IPS-18c (cell line): ENCODE data around the gene XKR8.

Experiments used
- H3K4me3 ChIP-seq: 2 replicates; pipeline ENCODE4 v1.7.0; 2013; ENCODE audit warnings: low read depth, mild to moderate bottlenecking, low read length, moderate library complexity; ENCODE audit not compliant: insufficient read depth
- H3K9me3 ChIP-seq: one replicate; pipeline ENCODE4 v1.6.1; 2013; ENCODE audit warnings: mild to moderate bottlenecking, low read length, moderate library complexity; ENCODE audit not compliant: control insufficient read depth, insufficient read depth

Gene XKR8

DNA sequence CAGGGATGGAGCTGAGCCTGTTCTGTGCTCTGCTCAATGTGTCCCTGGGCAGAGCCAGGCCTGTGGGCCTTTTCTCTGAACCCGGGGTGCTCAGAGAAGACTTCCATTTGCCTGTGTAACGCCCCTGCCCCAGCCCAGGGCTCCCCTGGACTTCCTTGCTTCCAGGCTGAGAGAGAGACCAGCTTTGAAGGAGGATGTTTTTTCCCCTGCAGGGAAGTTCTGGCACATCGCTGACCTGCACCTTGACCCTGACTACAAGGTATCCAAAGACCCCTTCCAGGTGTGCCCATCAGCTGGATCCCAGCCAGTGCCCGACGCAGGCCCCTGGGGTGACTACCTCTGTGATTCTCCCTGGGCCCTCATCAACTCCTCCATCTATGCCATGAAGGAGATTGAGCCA, 14.8 kb upstream of the XKR8 start:
- H3K9me3 ChIP-seq: no peaks in the 10 kb centered on the region
- no peak overlapping the region for H3K4me3 ChIP-seq

DNA sequence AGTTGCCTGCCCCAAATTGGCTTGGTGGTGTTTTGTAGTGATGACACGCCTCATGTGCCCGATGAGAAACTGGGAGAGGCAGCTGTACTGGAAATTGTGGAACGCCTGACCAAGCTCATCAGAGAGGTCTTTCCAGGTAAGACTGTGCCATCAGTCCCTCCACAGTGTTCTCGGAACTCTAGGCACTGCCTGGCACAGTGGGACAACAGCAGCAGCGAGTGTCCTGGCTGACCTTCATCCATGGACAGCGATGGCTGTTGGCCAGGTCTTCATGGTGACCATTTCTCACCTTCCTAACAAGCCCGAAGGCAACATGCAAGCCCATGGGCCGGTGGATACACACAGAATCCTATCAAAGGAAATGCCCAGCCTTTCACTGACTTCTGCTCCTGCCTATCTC, 10.7 kb upstream of the XKR8 start:
- Histone ChIP-seq H3K9me3 (no peaks in the 10 kb centered on the region), H3K4me3 (no peak overlapping the region)

DNA sequence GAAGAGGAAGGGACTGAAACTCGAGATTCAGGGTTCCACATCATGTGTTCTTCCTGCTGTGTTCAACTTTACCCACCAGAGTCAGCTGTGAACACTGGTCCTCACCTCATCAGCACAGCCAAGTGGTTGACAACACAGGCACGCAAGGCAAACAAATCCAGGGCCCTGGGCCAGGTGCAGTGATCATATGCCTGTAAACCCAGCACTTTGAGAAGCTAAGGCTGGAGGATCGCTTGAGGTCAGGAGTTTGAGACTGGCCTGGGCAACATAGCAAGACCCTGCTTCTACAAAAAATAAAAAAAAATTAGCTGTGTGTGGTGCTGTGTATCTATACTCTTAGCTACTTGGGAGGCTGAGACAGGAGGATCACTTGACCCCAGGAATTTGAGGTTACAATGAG, 8.4 kb upstream of the XKR8 start:
- no peak overlapping the region for H3K4me3 ChIP-seq

DNA sequence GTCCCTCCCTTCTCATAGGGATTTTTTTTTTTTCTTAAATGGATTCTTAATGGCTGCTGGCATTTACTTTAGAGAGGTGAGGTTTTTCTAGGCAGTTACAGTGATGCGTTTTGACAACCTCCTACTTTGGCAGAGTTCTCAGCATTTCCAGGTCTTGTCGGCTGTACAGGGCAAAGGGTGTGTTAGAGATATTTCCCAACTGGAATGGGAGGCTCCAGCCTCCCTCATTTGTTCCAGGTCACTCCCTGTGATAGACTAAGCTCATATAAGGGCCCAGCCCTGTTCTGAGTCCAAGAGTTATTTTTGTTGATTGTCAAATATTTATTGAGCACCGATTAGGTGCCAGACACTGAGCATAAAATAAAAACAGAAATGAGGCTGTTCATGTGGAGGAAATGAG, 7.6 kb upstream of the XKR8 start:
- Histone ChIP-seq H3K9me3 (no peaks in the 10 kb centered on the region), H3K4me3 (no peak overlapping the region)

More for the DNA sequence above, 8.4 kb upstream of the XKR8 start:
- no peaks in the 10 kb centered on the region for H3K9me3 ChIP-seq

DNA sequence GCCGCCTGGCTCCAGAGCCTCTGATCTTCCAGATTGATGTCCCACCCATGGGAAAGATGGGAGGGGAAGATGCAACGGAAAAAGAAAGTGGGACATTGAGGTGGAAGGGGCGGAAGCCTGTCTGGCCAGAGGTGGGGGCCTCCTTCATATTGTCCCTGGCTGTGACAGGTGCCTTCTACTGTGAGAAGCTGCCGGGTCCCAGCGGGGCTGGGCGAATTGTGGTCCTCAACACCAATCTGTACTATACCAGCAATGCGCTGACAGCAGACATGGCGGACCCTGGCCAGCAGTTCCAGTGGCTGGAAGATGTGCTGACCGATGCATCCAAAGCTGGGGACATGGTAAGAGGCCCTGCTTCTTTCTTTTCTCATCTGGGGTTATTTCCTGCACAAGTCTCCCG, 5.6 kb upstream of the XKR8 start:
- no peak overlapping the region for H3K4me3 ChIP-seq

DNA sequence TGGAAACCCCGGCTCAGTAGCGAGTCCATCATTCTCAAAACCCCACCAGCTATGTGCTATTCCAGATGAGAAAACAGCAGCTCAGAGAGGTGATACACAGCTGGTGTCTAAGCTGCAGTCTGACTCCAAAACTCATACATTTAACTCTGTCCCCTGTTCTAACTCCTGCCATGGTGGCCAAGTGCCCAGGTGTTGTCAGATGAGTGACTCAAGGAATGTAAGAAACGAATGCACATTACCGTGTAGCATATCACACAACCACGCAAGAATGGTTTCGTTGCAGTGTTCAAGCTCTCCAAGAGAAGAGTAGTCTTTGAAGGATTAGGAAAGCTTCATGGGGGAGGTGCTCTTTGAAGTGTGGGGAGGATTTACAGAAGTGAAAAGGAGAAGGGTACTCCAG, 4.7 kb upstream of the XKR8 start:
- no peak overlapping the region for H3K4me3 ChIP-seq

More for the DNA sequence above, 5.6 kb upstream of the XKR8 start:
- no peaks in the 10 kb centered on the region for H3K9me3 ChIP-seq

DNA sequence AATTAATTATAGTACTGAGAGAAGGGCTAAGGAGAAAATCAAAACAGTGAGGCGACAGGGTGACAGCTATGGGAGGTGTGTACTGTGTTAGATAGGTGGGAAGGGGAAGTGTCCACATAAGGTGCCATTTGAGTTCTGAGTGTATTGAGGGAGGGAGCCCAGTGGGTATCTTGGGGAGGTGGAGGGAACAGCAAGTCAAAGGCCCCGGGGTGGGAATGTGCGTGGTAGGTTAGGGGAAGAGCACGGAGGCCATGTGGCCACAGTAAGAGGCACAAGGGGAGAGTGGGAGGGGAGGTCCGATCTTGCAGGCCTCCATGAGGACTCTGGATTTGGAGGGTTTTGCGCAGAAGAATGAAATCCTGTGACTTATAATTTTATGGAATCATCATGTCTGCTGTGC, 3.0 kb upstream of the XKR8 start:
- H3K9me3 ChIP-seq: no peaks in the 10 kb centered on the region
- H3K4me3 ChIP-seq: no peak overlapping the region

More for the DNA sequence above, 4.7 kb upstream of the XKR8 start:
- no peaks in the 10 kb centered on the region for H3K9me3 ChIP-seq

DNA sequence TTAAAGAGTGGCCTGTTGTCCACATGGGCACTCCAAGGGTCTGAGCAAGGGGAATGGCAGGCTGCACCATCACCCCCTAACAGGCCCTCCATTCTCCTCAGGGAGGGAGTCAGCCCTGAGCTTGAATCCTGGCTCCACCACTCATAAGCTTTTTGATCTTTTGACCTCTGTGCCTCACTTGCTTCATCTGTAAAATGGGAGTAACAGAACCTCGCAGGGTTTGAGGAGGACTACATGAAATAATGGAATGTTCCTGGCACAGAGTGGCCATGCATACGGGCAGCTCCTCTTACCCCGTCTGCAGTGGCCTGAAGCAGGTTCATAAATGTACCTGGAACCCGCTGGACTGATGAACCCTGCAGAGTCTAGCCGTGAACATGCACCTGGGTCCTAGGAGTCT, 2.1 kb upstream of the XKR8 start:
- Histone ChIP-seq H3K9me3 (no peaks in the 10 kb centered on the region), H3K4me3 (no peak overlapping the region)

DNA sequence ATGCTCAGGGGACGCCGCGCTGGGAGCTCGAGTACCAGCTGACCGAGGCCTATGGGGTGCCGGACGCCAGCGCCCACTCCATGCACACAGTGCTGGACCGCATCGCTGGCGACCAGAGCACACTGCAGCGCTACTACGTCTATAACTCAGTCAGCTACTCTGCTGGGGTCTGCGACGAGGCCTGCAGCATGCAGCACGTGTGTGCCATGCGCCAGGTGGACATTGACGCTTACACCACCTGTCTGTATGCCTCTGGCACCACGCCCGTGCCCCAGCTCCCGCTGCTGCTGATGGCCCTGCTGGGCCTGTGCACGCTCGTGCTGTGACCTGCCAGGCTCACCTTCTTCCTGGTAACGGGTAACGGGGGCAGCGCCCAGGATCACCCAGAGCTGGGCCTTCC, 1.3 kb upstream of the XKR8 start:
- H3K4me3 ChIP-seq: peak overlapping the region; percentile 2; the same call in 1 of the 2 replicates
- no peaks in the 10 kb centered on the region for H3K9me3 ChIP-seq

DNA sequence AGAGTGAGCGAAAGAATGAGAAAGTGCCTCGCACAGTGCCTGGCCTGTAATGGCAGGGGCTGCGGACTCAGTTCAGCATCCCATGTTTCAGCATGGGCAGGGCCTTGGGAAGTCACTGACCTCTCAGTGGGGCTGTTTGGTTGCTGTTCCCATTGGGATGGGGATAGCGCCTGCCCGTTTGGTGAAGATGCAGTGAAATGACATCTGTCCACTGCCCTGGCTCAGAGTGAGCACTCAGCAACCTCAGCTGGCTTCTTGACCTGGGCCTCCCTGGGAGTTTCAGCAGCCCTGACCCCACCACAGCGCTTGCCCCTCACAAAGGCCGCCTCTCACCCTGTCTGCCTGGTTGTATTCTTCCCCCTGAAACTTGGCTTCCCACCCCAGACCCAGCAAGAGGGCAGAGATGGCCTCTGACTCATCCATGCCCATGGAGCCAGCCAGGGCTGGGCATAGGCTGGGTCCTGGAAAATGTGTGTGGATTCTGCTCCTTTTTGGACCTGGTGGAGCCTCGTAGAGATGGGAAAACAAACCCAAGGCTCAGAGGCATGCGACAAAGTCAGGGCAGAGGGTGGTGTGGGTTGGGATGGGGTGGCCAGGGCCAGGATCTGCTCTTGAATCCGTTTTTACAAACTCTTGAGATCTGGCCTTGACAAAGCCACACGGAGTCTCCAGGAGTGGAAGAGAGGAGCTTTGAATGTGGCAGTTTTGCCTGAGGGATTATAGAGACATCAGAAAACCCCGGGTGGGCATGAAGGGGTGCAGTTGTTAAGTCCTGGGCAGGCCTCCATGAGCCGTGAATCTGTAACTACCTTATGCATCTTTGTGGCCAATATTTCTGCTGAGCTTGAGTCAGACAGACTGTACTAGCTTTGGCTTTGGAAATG, 1.2 kb downstream of the XKR8 start:
- H3K9me3 ChIP-seq: no peaks in the 10 kb centered on the region
- peak overlapping the region; percentile 84 for H3K4me3 ChIP-seq

DNA sequence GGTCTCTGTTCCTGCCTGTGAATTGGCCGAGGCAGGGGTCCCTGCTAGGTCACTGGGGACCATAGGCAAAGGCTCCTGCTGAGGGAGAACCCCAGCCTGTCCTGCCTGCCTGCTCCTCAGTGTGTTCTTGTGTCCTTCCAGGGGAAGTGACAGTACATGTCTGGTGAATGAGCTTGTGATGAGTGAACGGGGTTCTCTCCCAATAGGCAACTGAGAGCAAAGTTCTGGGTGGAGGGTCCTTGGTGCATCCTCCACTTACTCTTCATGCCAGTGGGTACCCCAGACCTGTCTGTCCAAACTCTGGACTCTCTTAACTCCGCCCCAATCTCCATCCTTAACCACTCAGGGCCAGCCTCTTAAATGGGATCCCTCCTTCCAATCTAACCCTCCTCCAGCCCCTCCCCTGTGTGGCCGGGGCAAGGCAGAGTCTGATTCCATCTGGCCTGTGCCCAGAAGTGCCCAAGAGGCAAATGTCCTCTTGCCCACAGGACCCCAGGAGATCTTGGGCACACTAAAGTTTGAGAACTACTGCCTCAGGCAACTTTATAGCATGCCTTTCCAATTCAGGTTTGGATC, 2.0 kb downstream of the XKR8 start:
- no peaks in the 10 kb centered on the region for H3K9me3 ChIP-seq
- no peak overlapping the region for H3K4me3 ChIP-seq

DNA sequence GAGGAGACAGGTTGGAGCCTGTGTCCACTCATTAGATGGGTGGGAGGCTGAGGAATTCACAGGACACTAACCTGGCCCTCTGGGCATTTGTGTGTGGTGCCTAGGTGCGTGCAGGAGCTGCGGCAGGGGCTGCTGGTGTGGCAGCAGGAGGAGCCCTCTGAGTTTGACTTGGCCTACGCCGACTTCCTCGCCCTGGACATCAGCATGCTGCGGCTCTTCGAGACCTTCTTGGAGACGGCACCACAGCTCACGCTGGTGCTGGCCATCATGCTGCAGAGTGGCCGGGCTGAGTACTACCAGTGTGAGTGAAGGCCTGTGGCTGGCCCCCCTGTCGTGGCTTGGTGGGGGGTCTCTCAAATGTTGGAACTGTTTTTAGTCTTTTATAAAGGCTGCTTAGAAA, 3.6 kb downstream of the XKR8 start:
- H3K4me3 ChIP-seq: no peak overlapping the region
- no peaks in the 10 kb centered on the region for H3K9me3 ChIP-seq

DNA sequence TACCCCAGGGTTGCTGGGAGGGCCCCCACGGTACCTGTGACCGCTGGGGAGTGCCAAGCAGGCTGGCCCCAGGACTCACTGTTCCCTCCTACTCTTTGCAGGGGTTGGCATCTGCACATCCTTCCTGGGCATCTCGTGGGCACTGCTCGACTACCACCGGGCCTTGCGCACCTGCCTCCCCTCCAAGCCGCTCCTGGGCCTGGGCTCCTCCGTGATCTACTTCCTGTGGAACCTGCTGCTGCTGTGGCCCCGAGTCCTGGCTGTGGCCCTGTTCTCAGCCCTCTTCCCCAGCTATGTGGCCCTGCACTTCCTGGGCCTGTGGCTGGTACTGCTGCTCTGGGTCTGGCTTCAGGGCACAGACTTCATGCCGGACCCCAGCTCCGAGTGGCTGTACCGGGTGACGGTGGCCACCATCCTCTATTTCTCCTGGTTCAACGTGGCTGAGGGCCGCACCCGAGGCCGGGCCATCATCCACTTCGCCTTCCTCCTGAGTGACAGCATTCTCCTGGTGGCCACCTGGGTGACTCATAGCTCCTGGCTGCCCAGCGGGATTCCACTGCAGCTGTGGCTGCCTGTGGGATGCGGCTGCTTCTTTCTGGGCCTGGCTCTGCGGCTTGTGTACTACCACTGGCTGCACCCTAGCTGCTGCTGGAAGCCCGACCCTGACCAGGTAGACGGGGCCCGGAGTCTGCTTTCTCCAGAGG, 6.8 kb downstream of the XKR8 start:
- Histone ChIP-seq H3K9me3 (peaks cover 3% of the 10 kb centered on the region), H3K4me3 (no peak overlapping the region)

DNA sequence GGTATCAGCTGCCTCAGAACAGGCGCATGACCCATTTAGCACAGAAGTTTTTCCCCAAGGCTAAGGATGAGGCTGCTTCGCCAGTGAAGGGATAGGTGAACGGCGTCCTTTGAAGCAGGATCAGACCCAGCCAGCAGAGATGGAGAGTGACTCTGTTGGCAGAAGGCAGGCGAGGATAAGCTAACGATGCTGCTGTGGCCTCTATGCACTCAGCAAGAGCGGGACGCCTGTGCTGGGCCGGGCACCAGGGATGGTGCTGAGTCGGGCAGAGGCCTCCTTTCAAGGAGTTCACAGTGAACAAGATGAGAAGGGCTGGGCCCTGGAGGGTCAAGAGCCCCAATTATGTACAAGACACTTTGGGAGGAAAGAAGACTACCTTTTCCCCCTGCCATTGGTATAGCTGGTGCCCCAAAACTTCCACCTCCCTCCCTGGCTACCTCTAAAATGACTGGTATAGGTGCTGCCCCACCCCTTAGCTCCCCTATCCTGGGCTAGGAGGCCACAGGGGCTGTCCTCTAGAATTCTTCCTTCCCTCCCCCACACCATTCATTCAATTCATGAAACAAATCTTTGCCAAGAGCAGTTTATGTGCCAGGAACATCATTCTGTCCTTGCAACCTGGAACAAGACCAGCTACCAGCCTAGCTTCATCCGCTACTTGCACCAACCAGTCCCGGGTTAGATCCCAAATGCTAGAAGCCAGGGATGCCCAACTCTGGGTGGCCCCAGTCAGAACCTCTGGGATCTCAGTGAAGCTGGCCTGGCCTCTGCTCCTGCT, 7.5 kb downstream of the XKR8 start:
- H3K4me3 ChIP-seq: no peak overlapping the region
- H3K9me3 ChIP-seq: peaks cover 3% of the 10 kb centered on the region

DNA sequence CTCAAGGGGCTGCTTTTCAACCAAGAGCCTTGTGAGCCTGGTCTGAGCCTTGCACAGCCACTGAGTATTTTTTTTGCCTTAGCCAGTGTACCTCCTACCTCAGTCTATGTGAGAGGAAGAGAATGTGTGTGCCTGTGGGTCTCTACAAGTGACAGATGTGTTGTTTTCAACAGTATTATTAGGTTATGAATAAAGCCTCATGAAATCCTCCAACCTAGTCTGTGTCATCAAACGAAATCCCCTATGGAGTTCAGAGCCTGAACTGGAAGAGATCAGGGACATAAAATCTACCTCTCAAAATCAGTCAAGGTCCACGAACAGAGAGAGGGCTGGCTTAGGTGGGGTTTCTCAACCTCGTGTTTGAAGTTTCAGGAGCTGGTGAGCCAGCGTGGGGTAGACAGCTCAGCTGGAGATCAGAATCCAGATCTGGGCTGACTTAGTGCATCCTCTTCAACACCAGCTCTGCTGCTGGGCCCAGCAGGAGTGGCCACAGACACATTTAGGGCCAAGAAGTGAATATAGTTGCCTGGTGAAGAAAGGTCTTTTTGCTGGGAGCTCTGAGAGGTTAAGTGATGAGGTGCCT, 8.2 kb downstream of the XKR8 start:
- H3K4me3 ChIP-seq: no peak overlapping the region
- H3K9me3 ChIP-seq: peaks cover 3% of the 10 kb centered on the region

DNA sequence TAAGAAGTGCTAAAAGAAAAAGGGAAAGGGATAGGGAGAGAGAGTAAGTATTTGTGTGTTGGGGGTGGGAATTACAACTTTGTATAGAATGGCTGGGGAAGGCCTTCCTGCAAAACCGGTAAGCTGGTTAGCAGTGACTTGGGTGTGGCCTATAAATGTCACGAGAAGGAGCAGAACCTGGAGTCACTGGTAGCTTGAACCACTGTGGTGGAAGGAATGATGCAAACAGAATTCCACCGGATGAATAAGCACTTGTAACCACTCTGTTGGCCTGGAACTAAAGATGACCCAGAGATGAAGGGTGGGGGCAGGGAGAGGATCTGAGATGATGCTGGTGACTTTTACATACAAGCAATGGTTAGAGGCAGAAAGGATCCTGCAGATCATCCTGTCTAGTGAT, 8.9 kb downstream of the XKR8 start:
- no peak overlapping the region for H3K4me3 ChIP-seq

DNA sequence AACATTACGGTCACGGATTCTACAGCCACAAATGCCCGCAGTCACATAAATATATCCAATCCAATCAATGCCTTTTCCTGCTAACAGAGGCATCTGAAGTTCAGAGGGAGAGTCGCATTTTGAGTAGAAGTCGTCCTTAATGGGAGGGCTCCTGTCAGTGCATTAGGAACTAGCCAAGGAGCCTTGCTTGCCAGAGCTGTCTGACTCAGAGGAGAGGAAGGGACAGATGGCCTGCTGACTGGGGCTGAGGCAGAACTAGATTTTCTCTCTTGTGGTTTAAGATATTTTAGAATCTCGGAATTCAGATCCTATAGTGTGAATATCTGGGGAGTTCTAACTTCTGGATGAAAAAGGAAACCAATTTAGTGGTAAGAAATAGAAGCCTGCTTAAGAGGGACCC, 10.6 kb downstream of the XKR8 start:
- Histone ChIP-seq H3K9me3 (peaks cover 3% of the 10 kb centered on the region), H3K4me3 (no peak overlapping the region)

More for the DNA sequence above, 8.9 kb downstream of the XKR8 start:
- peaks cover 3% of the 10 kb centered on the region for H3K9me3 ChIP-seq
